Measurements from ENCODE around the gene RPS6KA3. TPM values are rescaled to one million over a fixed set of nuclear protein-coding genes. Genes with fewer than 3 reads are reported as not detected.

Gene RPS6KA3
- total RNA-seq, 1 donor from 2014 or later, result 43.0 TPM

DNA sequence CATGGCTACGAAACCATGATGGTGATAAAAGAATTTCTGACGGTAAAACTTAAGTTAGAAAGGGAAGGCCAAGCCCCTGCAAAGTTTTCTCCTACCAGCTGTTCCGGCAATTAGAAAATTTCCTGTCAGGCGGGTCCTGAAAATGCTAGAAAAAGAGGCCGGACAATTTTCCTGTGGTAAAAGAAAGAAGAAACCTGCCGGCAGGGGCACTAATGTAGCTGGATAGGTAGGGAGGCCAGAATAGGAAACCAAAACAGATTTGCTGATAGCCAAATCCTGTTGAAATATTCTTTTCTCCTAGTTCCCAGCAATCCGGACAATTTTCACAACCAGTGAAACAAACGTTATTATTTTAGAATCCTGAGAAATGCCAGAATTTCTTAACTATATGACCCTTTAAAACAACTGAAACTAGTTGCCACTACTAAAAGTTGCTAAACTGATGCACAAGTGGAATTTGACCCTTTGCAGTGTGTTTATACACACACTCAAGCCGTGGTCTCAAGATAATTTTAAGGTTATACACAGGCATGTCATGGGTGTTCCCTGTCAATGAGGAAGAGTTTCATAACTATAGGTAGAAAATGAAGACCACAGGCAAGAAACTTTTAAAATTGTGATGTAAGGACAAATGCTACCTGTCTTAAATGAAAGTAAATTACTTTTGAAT is 47.7 kb downstream of the RPS6KA3 start:
- Histone ChIP-seq H3K27me3 (no peaks in the 10 kb centered on the region), H3K4me3 (no peak overlapping the region), H3K4me1 (no peaks in the 10 kb centered on the region), H3K36me3 (no peaks in the 10 kb centered on the region), H3K9me3 (no peaks in the 10 kb centered on the region), H3K27ac (no peak overlapping the region)
- no peak for DNase-seq (ENCODE audit: low spot score in 2 of 2)
- intact Hi-C loops (cut with DNase I), result no loop called here
- TF ChIP-seq, protein P1, sequence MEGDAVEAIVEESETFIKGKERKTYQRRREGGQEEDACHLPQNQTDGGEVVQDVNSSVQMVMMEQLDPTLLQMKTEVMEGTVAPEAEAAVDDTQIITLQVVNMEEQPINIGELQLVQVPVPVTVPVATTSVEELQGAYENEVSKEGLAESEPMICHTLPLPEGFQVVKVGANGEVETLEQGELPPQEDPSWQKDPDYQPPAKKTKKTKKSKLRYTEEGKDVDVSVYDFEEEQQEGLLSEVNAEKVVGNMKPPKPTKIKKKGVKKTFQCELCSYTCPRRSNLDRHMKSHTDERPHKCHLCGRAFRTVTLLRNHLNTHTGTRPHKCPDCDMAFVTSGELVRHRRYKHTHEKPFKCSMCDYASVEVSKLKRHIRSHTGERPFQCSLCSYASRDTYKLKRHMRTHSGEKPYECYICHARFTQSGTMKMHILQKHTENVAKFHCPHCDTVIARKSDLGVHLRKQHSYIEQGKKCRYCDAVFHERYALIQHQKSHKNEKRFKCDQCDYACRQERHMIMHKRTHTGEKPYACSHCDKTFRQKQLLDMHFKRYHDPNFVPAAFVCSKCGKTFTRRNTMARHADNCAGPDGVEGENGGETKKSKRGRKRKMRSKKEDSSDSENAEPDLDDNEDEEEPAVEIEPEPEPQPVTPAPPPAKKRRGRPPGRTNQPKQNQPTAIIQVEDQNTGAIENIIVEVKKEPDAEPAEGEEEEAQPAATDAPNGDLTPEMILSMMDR (IDR thresholded peaks at IDR 0.05), result no peak

DNA sequence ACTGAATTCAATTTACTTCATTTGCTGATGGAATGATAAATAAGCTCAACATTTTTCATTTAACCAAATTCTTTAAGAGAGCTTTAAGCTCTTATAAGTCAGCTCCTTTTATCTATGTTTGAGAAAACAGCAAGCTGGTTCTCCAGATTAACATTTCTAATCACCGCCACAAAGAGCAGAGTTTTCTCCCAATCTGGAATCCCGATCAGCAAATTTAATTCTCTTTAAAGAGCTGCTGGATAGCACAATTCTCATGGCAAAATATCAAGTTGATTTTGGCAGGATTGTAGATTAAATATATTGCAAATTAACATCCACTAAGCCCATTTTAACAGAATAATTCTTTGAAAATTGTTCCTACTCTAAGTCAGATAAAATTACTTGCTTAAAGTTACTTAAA is 48.8 kb downstream of the RPS6KA3 start:
- Histone ChIP-seq H3K4me1 (no peaks in the 10 kb centered on the region), H3K27ac (no peak overlapping the region), H3K36me3 (no peaks in the 10 kb centered on the region), H3K4me3 (no peak overlapping the region), H3K9me3 (no peaks in the 10 kb centered on the region), H3K27me3 (no peaks in the 10 kb centered on the region)
- no peak for DNase-seq (ENCODE audit: low spot score in 2 of 2)
- intact Hi-C loops (cut with DNase I), result no loop called here
- TF ChIP-seq, protein P1 (IDR thresholded peaks at IDR 0.05), result no peak

DNA sequence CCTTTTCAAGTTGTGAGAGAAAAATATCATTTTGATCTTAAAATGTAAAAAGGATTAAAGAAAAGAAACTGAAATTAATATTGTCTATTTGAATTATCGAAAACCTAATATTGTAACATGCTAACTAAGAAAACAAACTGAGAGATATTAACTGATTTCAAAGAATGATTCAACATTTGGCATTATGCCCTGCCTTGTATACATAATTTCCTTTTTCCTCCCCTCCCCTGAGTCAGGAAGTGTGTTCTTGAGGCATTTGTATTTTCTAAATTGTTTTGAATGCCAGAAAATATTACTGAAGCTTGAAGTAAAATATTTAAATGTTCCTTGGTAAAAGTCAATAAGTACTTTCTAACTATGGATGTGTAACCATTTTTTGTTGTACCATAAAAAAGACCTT is 49.4 kb downstream of the RPS6KA3 start:
- no peak overlapping the region for H3K27ac ChIP-seq
- no peak for DNase-seq (ENCODE audit: low spot score in 2 of 2)
- H3K4me3 ChIP-seq, result no peak overlapping the region

DNA sequence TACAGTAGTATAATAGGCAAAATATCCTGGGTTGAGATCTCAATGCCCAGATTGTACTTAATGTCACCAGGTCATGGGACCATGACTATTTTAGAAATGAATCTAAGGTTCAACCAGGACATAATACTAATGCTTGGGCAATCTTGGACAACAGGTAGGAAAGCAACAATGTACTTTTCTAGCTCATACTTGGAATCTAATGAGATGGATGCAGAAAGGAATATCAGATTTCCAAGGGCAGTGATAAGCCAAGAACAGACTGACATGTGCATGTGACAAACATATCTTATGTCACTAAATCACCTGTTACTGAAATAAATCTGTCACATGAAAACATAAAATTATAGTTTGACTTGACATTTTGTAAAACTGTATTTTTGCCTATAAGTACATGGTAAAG is 51.1 kb downstream of the RPS6KA3 start:
- no peak for DNase-seq (ENCODE audit: low spot score in 2 of 2)
- TF ChIP-seq, protein P1 (IDR thresholded peaks at IDR 0.05), result no peak
- intact Hi-C loops (cut with DNase I), result no loop called here
- Histone ChIP-seq H3K27ac (no peak overlapping the region), H3K27me3 (no peaks in the 10 kb centered on the region), H3K9me3 (no peaks in the 10 kb centered on the region), H3K4me3 (no peak overlapping the region), H3K4me1 (no peaks in the 10 kb centered on the region), H3K36me3 (no peaks in the 10 kb centered on the region)

More for the DNA sequence above, 49.4 kb downstream of the RPS6KA3 start:
- H3K9me3 ChIP-seq, result no peaks in the 10 kb centered on the region
- no peaks in the 10 kb centered on the region for H3K4me1 ChIP-seq
- no peaks in the 10 kb centered on the region for H3K27me3 ChIP-seq
- TF ChIP-seq, protein P1 (IDR thresholded peaks at IDR 0.05), result no peak
- H3K36me3 ChIP-seq, result no peaks in the 10 kb centered on the region
- intact Hi-C loops (cut with DNase I), result no loop called here

DNA sequence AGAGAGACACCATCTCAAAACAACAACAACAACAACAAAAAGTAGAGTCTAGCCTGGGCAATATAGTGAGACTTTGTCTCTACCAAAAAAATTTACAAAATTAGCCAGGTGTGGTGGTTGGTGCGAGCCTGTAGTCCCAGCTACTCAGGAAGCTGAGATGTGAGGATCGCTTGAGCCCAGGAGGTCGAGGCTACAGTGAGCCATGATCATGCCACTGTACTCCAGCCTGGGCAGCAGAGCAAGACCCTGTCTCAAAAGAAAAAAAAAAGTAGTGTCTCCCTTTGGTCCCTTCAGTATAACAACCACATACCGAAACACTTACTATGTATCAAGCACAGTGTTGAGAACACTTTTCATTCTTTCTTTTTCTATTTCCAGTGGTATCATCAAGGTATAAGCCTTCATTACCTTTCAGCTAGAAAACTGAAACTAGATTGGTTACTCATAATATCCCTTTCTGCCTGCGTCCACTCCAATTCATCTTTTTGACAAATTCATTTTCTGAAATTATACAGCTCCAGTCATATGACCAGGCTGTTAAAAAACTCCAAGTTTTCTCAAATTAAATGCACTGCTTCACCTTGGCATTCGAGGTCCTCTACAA is 54.1 kb downstream of the RPS6KA3 start:
- Histone ChIP-seq H3K4me1 (no peaks in the 10 kb centered on the region), H3K27ac (no peak overlapping the region), H3K4me3 (no peak overlapping the region), H3K36me3 (peaks cover 3 to 8% of the 10 kb centered on the region in 2 donors), H3K27me3 (no peaks in the 10 kb centered on the region), H3K9me3 (no peaks in the 10 kb centered on the region)
- TF ChIP-seq, protein P1 (IDR thresholded peaks at IDR 0.05), result no peak
- intact Hi-C loops (cut with DNase I), result no loop called here
- DNase-seq (ENCODE audit: low spot score in 2 of 2), result no peak

Data from ascending aorta (tissue), 2 donors.